ENCODE results near the gene STPG3. TPM values are rescaled to one million over a fixed set of nuclear protein-coding genes. Genes with fewer than 3 reads are reported as not detected.

STPG3 gene
- total and polyA plus RNA-seq, 2 of the 13 experiments (the other 11 are each of a cell fraction or from before 2014, with no cell fraction given), result not detected

DNA sequence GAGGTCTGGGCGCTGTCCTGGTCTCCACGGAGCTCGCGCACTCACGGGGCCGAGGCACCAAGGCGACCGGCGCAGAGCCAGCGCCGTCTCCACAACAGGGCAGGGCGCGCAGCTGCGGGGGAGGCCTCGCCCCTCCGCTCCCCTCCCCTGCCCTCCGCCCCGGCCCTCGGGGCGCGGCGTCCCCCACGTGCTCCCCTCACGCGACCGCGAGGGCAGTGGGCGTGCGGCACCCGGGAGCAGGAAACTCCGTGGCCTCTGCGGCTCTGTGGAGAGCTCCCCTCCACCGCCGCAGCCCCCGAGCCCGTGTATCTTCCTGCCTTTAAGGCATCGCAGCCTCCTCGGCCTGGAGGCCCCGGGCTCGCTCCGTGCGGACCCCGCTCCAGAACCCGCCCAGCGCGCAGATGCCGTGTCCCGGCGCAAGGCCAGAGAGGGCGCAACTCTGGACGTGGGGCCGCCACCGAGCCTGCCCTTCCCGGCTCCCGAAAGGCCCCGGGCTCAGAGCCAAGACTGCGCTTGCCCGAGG lies 10.7 kb upstream of the STPG3 start (continued):
- TF ChIP-seq TBL1XR1 (IDR thresholded peaks at IDR 0.05; ENCODE audit: borderline replicate concordance, low read length, partially characterized antibody), result no peak
- TF ChIP-seq, protein P1, sequence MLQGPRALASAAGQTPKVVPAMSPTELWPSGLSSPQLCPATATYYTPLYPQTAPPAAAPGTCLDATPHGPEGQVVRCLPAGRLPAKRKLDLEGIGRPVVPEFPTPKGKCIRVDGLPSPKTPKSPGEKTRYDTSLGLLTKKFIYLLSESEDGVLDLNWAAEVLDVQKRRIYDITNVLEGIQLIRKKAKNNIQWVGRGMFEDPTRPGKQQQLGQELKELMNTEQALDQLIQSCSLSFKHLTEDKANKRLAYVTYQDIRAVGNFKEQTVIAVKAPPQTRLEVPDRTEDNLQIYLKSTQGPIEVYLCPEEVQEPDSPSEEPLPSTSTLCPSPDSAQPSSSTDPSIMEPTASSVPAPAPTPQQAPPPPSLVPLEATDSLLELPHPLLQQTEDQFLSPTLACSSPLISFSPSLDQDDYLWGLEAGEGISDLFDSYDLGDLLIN (CRISPR knock-in tag; IDR thresholded peaks at IDR 0.05; ENCODE audit: borderline replicate concordance), result 0 out of 2 replicates have a peak, but pooled peaks have one; percentile 46
- peak; percentile 67; the same call in 1 of the 2 replicates for TF ChIP-seq CBFB (CRISPR knock-in tag; IDR thresholded peaks at IDR 0.05)
- TF ChIP-seq, protein P2, sequence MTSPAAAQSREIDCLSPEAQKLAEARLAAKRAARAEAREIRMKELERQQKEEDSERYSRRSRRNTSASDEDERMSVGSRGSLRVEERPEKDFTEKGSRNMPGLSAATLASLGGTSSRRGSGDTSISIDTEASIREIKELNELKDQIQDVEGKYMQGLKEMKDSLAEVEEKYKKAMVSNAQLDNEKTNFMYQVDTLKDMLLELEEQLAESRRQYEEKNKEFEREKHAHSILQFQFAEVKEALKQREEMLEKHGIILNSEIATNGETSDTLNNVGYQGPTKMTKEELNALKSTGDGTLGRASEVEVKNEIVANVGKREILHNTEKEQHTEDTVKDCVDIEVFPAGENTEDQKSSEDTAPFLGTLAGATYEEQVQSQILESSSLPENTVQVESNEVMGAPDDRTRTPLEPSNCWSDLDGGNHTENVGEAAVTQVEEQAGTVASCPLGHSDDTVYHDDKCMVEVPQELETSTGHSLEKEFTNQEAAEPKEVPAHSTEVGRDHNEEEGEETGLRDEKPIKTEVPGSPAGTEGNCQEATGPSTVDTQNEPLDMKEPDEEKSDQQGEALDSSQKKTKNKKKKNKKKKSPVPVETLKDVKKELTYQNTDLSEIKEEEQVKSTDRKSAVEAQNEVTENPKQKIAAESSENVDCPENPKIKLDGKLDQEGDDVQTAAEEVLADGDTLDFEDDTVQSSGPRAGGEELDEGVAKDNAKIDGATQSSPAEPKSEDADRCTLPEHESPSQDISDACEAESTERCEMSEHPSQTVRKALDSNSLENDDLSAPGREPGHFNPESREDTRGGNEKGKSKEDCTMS (CRISPR knock-in tag; conservative IDR thresholded peaks at IDR 0.05), result no peak
- TF ChIP-seq ZNF839 (CRISPR knock-in tag; IDR thresholded peaks at IDR 0.05; ENCODE audit: borderline replicate concordance), result peak; percentile 86; the same call in 1 of the 2 replicates
- TF ChIP-seq SIN3A (IDR thresholded peaks at IDR 0.05; ENCODE audit: borderline replicate concordance, low read depth, low read length), result peak; percentile 43; the same call in 1 of the 2 replicates
- no peak; the same call in 1 of the 2 replicates for TF ChIP-seq PAX8 (CRISPR knock-in tag; IDR thresholded peaks at IDR 0.05; ENCODE audit: borderline replicate concordance)
- no peak; the same call in 1 of the 2 replicates for TF ChIP-seq ZHX1 (CRISPR knock-in tag; IDR thresholded peaks at IDR 0.05; ENCODE audit: low read depth)
- no peak for TF ChIP-seq MBNL3 (CRISPR knock-in tag; conservative IDR thresholded peaks at IDR 0.05)
- TF ChIP-seq NONO (IDR thresholded peaks at IDR 0.05), result no peak
- peak; percentile 56; the same call in 1 of the 2 replicates for TF ChIP-seq NONO (CRISPR knock-in tag; conservative IDR thresholded peaks at IDR 0.05)
- no peak for TF ChIP-seq CREM (IDR thresholded peaks at IDR 0.05)
- no peak for TF ChIP-seq CREM (CRISPR knock-in tag; IDR thresholded peaks at IDR 0.05)
- TF ChIP-seq ZNF772 (CRISPR knock-in tag; IDR thresholded peaks at IDR 0.05), result peak; percentile 81; the same call in 1 of the 2 replicates
- no peak; the same call in 1 of the 2 replicates for TF ChIP-seq RNF219 (CRISPR knock-in tag; IDR thresholded peaks at IDR 0.05)
- TF ChIP-seq, protein P3, sequence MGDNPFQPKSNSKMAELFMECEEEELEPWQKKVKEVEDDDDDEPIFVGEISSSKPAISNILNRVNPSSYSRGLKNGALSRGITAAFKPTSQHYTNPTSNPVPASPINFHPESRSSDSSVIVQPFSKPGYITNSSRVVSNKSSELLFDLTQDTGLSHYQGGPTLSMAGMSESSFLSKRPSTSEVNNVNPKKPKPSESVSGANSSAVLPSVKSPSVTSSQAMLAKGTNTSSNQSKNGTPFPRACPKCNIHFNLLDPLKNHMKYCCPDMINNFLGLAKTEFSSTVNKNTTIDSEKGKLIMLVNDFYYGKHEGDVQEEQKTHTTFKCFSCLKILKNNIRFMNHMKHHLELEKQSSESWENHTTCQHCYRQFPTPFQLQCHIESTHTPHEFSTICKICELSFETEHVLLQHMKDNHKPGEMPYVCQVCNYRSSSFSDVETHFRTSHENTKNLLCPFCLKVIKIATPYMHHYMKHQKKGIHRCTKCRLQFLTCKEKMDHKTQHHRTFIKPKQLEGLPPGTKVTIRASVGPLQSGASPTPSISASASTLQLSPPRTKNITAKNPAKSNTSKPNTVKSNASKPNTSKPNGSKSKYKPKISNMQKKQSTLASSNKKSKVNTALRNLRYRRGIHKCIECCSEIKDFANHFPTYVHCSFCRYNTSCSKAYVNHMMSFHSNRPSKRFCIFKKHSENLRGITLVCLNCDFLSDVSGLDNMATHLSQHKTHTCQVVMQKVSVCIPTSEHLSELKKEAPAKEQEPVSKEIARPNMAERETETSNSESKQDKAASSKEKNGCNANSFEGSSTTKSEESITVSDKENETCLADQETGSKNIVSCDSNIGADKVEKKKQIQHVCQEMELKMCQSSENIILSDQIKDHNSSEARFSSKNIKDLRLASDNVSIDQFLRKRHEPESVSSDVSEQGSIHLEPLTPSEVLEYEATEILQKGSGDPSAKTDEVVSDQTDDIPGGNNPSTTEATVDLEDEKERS (CRISPR knock-in tag; IDR thresholded peaks at IDR 0.05), result peak; percentile 54; the same call in 1 of the 2 replicates

Measured in HepG2 (cell line).